NCI-H2196 (cell line): ENCODE measurements around the gene DDAH2.
A peak's percentile ranks its signal among the peaks of the same experiment; 100 is the strongest.

Source experiments
- DNase-seq: peaks from one replicate; lab custom pipeline; 2025; ENCODE audit not compliant: unreplicated experiment; lab: John Stamatoyannopoulos, UW

DDAH2 gene

GRCh38 chr6:31728767-31729514, at the start of gene DDAH2:
Gene DDAH2, minus strand, starts transcription at chr6:31729299. Its CDS starts 138 bp downstream, at chr6:31729161.
- no peak for DNase-seq

- no peak for DNase-seq
Measured at GRCh38 chr6:31778193-31778592, 49.1 kb upstream of the DDAH2 start.

- DNase-seq, result no peak
Measured at GRCh38 chr6:31777667-31778050, 48.6 kb upstream of the DDAH2 start.

GRCh38 chr6:31776989-31777666, 48.0 kb upstream of the DDAH2 start, which contains the start of gene VWA7:
Gene VWA7, minus strand, starts transcription at chr6:31777328. Its CDS starts 549 bp downstream, at chr6:31776779.
- peak; percentile 70 for DNase-seq

GRCh38 chr6:31776485-31776988, 47.4 kb upstream of the DDAH2 start:
- peak; percentile 55 for DNase-seq

- no peak for DNase-seq
Measured at GRCh38 chr6:31775633-31776484, 46.8 kb upstream of the DDAH2 start.

- DNase-seq, result no peak
Measured at GRCh38 chr6:31775184-31775583, 46.1 kb upstream of the DDAH2 start.

- DNase-seq, result no peak
Measured at GRCh38 chr6:31771992-31772358, 42.9 kb upstream of the DDAH2 start.

- no peak for DNase-seq
Measured at GRCh38 chr6:31770860-31771259, 41.8 kb upstream of the DDAH2 start.

- DNase-seq, result peak; percentile 64
Measured at GRCh38 chr6:31769684-31770371, 40.7 kb upstream of the DDAH2 start.

GRCh38 chr6:31768363-31769257, 39.5 kb upstream of the DDAH2 start:
- DNase-seq, result no peak

- DNase-seq, result no peak
Measured at GRCh38 chr6:31767096-31767645, 38.1 kb upstream of the DDAH2 start.

GRCh38 chr6:31765910-31766794, 37.1 kb upstream of the DDAH2 start:
- DNase-seq, result no peak

GRCh38 chr6:31765559-31765909, 36.4 kb upstream of the DDAH2 start:
- DNase-seq, result no peak

- DNase-seq, result no peak
Measured at GRCh38 chr6:31764198-31764597, 35.1 kb upstream of the DDAH2 start.

GRCh38 chr6:31763619-31763940, 34.5 kb upstream of the DDAH2 start:
- no peak for DNase-seq

GRCh38 chr6:31762878-31763618, 33.9 kb upstream of the DDAH2 start:
- no peak for DNase-seq

GRCh38 chr6:31762356-31762755, 33.3 kb upstream of the DDAH2 start, which contains the start of gene SAPCD1:
Gene SAPCD1, plus strand, starts transcription at chr6:31762656. Its CDS starts 399 bp downstream, at chr6:31763055.
- DNase-seq, result no peak
